ENCODE results near the gene CCNY. TPM values are rescaled to one million over a fixed set of nuclear protein-coding genes. Genes with fewer than 3 reads are reported as not detected.
"Not testable (repeated sequence)": the region's sequence is repeated elsewhere in the genome, so short reads cannot be mapped to it uniquely, and the experiment has no call there.

CCNY gene
- total RNA-seq, 1 experiment from 2014 or later, result 122 TPM

DNA sequence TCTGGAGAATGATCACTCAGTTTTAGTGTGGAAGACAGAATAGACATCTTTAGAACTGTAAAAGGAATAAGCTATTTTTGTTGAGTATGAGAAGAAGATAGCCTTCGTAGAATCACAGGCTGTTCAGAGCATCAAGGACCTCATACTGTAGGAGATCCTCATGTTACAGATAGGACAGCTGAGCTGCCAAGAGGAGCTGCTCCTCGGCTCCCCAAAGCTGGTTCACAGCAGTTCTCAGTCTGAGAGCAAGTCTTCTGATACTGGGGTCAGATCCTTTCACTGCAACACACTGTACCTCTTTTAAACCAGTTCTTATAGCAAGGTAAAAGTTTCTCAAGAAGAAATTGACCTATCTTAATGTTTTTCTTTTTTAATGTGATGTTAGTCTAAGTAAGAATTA, 17.1 kb downstream of the CCNY start:
- Histone ChIP-seq H3K4me3 (ENCODE audit: low read depth, low read length) (no peak overlapping the region), H3K36me3 (ENCODE audit: control insufficient read depth, insufficient read depth, low read length) (no peaks in the 10 kb centered on the region; the same call in 1 of the 2 replicates), H3K27me3 (replicated peaks; ENCODE audit: control insufficient read depth, insufficient read depth, low read length) (no peaks in the 10 kb centered on the region), H3K4me1 (peaks cover 18% of the 10 kb centered on the region), H3K9me3 (no peaks in the 10 kb centered on the region)
- no peak overlapping the region for H3K27ac Mint-ChIP-seq (ENCODE audit: unreplicated experiment)
- H3K4me3 Mint-ChIP-seq (ENCODE audit: unreplicated experiment), result no peak overlapping the region
- POLR2A ChIA-PET, result no interaction called here
- no peak for DNase-seq
- peaks cover 13% of the 10 kb centered on the region for H3K36me3 Mint-ChIP-seq (ENCODE audit: insufficient read depth, unreplicated experiment)
- peaks cover 32% of the 10 kb centered on the region for H3K4me1 Mint-ChIP-seq (ENCODE audit: low read depth, unreplicated experiment)
- BruUV-seq (replicated peaks), result no TSS peak
- H3K27me3 Mint-ChIP-seq (ENCODE audit: insufficient read depth, unreplicated experiment), result no peaks in the 10 kb centered on the region
- no peaks in the 10 kb centered on the region for H3K9me3 Mint-ChIP-seq (ENCODE audit: unreplicated experiment)
- CTCF ChIA-PET, result interaction anchor here (2.2 kb wide), 1 partner anchor 31 kb away, joined by 4 read pairs; no protein-coding TSS in a partner anchor
- intact Hi-C loops (cut with micrococcal nuclease; ENCODE audit: unreplicated experiment), result no loop called here
- no peak for TF ChIP-seq CTCF (IDR thresholded peaks at IDR 0.05; ENCODE audit: insufficient read depth in 1 of 2, low read depth in 1 of 2, low read length in 1 of 2, severe bottlenecking in 1 of 2, unreplicated experiment in 1 of 2)

DNA sequence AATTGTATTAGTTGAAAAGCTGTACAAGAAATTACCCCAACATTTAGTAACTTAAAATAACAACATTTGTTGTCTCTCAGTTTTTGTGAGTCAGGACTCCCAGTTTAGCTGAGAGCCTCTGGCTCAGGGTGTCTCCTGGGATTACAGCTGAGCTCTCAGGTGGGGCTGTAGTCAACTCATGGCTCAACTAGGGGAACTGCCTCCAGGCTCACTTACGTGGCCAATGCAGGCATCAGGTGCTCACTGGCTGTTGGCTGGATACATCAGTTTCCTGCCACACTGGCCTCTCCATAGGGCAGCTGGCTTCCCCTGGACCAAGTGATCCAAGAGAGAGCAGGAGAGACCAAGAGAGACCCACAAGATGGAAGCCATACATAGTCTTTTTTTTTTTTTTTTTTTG, 17.5 kb downstream of the CCNY start:
- Histone ChIP-seq H3K4me3 (ENCODE audit: low read depth, low read length) (no peak overlapping the region), H3K27me3 (replicated peaks; ENCODE audit: control insufficient read depth, insufficient read depth, low read length) (no peaks in the 10 kb centered on the region), H3K36me3 (ENCODE audit: control insufficient read depth, insufficient read depth, low read length) (no peaks in the 10 kb centered on the region; the same call in 1 of the 2 replicates), H3K4me1 (peaks cover 18% of the 10 kb centered on the region), H3K9me3 (no peaks in the 10 kb centered on the region)
- Mint-ChIP-seq H3K4me3 (ENCODE audit: unreplicated experiment) (no peak overlapping the region), H3K9me3 (ENCODE audit: unreplicated experiment) (no peaks in the 10 kb centered on the region), H3K4me1 (ENCODE audit: low read depth, unreplicated experiment) (peaks cover 30% of the 10 kb centered on the region), H3K36me3 (ENCODE audit: insufficient read depth, unreplicated experiment) (peaks cover 13% of the 10 kb centered on the region), H3K27ac (ENCODE audit: unreplicated experiment) (no peak overlapping the region), H3K27me3 (ENCODE audit: insufficient read depth, unreplicated experiment) (no peaks in the 10 kb centered on the region)
- POLR2A ChIA-PET, result no interaction called here
- BruUV-seq (replicated peaks), result no TSS peak
- TF ChIP-seq CTCF (IDR thresholded peaks at IDR 0.05; ENCODE audit: insufficient read depth in 1 of 2, low read depth in 1 of 2, low read length in 1 of 2, severe bottlenecking in 1 of 2, unreplicated experiment in 1 of 2), result no peak
- no peak for DNase-seq
- intact Hi-C loops (cut with micrococcal nuclease; ENCODE audit: unreplicated experiment), result no loop called here
- CTCF ChIA-PET, result interaction anchor here (2.2 kb wide), 1 partner anchor 30 kb away, joined by 4 read pairs; no protein-coding TSS in a partner anchor

DNA sequence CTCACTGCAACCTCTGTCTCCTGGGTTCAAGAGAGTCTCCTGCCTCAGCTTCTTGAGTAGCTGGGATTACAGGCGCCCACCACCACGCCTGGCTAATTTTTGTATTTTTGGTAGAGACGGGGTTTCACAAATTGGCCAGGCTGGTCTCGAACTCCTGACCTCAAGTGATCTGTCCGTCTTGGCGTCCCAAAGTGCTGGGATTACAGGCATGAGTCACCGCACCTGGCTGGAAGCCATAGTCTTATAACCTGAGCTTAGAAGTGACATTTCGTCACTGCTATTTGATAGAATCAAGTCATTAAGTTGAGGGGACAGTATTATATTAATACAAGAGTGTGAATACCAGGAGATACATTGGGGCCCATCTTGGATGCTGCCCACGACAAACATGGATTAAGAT, 17.9 kb downstream of the CCNY start:
- H3K9me3 Mint-ChIP-seq (ENCODE audit: unreplicated experiment); intact Hi-C loops (cut with micrococcal nuclease; ENCODE audit: unreplicated experiment); BruUV-seq (replicated peaks); DNase-seq; H3K27me3 Mint-ChIP-seq (ENCODE audit: insufficient read depth, unreplicated experiment); H3K36me3 ChIP-seq (ENCODE audit: control insufficient read depth, insufficient read depth, low read length); POLR2A ChIA-PET; H3K9me3 ChIP-seq; H3K4me3 ChIP-seq (ENCODE audit: low read depth, low read length); H3K4me3 Mint-ChIP-seq (ENCODE audit: unreplicated experiment); H3K27me3 ChIP-seq (replicated peaks; ENCODE audit: control insufficient read depth, insufficient read depth, low read length): not testable (repeated sequence)
- CTCF ChIA-PET, result interaction anchor here (2.2 kb wide), 1 partner anchor 30 kb away, joined by 4 read pairs; no protein-coding TSS in a partner anchor
- Mint-ChIP-seq H3K27ac (ENCODE audit: unreplicated experiment) (peak overlapping the region; percentile 1), H3K36me3 (ENCODE audit: insufficient read depth, unreplicated experiment) (peaks cover 13% of the 10 kb centered on the region), H3K4me1 (ENCODE audit: low read depth, unreplicated experiment) (peaks cover 30% of the 10 kb centered on the region)
- H3K4me1 ChIP-seq, result peaks cover 18% of the 10 kb centered on the region

All from Caco-2 (cell line).